ENCODE measurements around the gene GPC5.
"Not testable (repeated sequence)": the region's sequence is repeated elsewhere in the genome, so short reads cannot be mapped to it uniquely, and the experiment has no call there.

Gene GPC5

DNA sequence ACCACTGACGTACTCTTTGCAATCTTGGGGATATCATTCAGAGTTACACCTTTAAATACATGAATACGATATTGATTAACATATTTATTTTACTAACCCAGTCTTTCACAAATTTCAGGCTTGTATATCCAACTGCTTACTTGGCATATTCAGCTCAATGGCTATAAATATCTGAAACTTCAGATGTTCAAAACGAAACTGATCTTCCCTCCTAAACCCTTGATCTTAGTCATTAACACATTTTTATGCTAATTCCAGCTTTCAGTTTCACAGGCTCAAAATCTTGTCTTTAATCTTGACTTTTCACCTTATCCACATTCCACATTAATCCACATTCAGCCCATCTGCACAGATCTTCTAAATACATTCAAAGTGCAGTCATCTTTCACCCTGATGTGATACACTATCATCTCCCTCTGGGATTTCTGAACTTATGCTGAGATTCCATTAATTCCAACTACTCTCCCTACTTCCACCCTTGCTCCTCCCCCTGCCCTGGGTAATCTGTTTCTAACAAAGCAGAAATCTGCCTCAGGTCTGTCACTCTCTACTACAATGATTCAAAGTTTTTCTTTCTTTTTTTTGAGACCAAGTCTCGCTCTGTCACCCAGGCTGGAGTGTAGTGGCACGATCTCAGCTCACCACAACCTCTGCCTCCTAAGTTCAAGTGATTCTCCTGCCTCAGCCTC lies 387.2 kb downstream of the GPC5 start:
- no peak for ATAC-seq

DNA sequence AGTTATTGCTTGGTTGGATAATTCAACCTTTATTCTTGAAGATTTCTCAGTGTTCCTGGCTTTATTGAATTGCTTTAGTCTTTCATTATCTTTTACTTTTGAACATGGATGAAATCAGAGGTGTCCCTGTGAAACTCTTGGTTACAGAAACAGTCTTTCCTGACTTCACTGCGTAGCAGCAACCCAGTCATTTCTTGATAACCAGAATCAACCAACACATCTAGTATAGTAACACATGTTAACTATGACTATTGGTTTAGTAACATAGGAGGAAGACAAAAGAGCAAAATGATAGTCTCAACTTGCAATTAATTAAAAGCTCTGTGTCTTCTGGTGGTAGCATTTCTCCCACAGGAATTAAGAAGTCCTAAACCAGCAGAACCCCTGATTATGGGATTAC lies 393.6 kb downstream of the GPC5 start:
- ATAC-seq, result no peak

DNA sequence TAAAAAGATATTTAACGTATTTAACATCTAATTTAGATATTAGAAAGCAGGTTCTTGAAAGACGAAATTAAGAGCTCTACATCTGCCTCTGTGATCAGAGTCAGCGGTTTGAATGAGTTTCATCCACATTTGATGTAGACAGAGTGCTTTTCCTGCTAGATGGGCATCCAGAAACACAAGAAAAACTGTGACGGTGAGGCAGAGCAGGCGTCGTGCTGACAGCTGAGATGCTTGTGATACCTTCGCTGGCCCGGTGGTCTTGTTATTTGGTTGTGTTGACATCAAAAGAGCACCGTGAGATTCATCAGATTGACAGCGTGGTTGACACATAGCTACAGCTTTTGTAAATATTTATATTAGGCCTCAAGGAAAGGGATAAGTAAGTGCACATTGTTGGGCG lies 399.1 kb downstream of the GPC5 start:
- ATAC-seq, result no peak

DNA sequence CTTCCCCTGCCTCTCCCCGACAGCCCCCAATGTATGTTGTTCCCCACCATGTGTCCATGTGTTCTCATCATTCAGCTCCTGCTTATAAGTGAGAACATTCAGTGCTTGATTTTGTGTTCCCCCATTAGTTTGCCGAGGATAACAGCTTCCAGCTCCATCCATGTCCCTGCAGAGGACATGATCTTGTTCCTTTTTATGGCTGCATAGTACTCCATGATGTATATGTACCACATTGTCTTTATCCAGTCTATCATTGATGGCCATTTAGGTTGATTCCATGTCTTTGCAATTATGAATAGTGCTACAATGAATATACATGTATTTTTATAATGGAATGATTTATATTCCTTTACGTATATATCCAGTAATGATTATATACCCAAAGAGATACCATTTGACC lies 399.9 kb downstream of the GPC5 start:
- not testable (repeated sequence) for ATAC-seq

- ATAC-seq, result not testable (repeated sequence)
These were observed 403.4 kb downstream of the GPC5 start for GRCh38 chr13:91801772-91802171.

DNA sequence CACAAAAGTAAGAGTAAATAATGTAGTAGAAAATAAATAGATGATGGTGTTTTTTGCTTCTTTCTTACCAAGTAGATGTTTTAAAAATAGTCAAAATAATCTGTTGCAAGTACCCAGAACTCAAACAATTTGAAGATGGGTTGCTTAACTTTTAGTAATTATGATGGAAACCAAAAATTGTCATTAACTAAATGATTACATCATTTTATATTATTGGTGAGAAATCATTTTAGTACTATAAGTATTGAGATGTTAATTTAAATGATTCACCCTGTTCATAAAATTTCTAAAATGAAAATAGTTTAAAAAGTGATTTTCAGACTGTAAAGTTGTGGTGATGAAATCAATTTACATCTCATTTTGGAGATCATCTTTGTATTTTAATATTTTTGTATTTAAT lies 404.5 kb downstream of the GPC5 start:
- ATAC-seq, result no peak

DNA sequence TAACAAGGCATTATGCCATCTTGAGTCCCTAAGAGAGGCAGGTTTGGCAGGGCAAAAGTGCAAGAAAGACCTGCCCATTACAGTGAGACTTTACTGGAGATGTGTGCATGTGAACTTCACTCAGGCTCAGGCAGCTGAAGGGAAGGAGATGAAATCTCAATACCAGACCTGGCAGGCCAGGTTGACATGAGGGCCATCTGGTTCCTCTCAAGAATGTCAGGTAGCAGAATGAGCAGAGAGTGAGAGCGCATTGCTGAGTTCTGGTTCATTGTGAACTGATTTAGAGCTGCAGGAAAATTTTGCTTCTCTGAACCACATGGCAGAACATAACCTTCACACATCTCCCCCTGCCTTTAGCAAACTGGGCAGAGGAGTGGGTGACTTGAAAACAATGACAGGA lies 406.3 kb downstream of the GPC5 start:
- ATAC-seq, result no peak

DNA sequence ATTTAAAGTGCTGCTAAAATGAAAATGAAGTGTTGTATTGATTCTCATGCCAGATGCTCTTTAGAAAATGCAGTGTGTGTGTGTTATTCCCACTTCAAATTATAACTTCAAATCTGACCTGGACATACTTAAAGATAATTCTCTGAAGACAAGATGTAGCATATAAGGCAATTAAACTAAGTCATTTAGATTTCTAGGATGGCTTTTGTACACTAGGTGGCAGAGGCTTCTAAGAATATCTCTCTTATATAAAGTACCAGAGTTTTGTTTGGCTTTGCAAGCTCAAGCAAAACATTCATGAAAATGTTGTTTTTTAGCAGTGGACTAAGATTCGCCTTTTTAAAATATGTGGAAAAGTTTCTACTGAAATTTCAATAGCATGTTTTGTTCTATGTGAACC lies 407.2 kb downstream of the GPC5 start:
- no peak for ATAC-seq

- no peak for ATAC-seq
These were observed 410.7 kb downstream of the GPC5 start for GRCh38 chr13:91809161-91809560.

GRCh38 chr13:91813253-91813652 lies 414.8 kb downstream of the GPC5 start:
- ATAC-seq, result no peak

DNA sequence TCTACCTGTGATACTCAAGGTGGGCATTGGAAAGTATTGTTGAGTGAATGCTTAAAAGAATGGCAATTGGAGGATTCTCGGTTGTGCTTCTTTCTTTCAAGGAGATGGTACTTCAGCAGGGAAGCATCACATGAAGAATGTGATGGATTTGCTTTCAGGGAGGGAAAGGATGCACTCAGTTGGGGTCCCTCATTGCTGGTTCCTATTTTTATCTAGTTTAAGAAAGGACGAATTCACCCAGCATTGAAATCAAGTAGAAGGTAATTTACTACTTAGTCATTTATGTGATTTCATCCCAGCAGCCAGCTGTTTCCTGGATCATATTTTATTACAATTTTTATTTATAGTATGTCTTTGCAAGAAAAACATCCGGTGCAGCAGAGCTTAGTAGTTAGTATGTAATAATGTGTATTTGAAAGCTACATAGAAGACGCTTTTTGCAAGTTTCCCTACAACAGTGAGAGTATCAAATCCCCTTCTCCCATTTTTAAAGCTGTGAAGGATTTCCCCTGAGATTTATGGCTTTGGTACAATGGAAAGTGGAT lies 417.9 kb downstream of the GPC5 start:
- no peak for ATAC-seq

DNA sequence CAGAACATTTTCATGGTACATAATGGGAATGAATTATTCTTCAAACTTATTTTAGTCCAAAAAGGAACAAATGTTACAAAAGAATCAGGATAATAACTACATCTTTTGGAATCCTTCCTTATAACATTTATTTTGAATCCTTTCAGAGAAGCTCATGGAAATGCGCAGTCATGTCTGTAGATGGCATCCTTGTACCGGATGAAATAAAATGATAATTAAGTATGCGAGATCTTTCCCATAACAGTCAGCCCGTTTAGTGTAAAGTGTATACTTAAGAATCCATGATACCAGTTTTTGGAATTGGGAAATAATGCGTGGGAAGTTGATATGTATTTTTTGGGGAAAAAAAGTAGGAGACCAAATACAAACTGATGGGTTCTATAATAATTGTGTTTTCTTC lies 418.8 kb downstream of the GPC5 start:
- ATAC-seq, result no peak

DNA sequence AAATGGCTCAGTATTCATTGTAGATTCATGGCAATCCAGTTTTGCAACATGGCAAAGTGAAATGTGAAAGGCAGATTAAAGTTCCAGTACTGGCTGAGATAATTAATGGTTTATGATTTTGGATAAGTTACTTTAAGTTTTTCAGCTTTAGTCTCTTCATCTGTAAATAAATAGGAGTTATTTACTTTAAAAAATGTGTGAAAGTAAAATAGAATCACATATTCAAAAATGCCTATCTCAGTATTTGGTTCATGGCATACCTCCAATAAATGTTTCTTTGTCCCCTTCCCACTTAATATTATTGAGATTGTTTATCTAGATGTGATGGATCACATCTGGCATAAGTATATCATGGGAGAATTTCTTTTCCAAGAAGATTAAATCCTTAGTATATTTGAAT lies 426.0 kb downstream of the GPC5 start:
- no peak for ATAC-seq

GRCh38 chr13:91825516-91825915 lies 427.1 kb downstream of the GPC5 start:
- ATAC-seq, result no peak

DNA sequence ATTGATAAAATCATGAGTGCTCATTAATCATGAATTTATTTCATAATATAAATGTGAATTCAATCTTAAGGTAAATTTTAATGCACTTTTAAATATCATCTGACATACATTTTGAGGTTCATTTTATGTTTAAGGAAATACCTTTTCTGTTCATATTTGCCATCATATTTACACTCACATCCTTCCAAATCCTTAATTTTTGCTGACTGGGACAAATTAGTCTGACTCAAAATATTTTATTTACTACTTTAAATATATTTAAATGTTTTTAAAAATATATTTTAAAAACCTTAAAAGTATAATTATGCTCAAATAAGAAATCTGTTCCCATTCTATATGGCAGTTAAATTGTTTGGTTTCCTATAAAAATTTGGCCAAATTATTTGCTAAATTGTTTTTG lies 438.1 kb downstream of the GPC5 start:
- no peak for ATAC-seq

- no peak for ATAC-seq
These were observed 447.2 kb downstream of the GPC5 start for GRCh38 chr13:91845612-91846011.

GRCh38 chr13:91863699-91864098 lies 465.3 kb downstream of the GPC5 start:
- ATAC-seq, result no peak

- no peak for ATAC-seq
These were observed 469.9 kb downstream of the GPC5 start for GRCh38 chr13:91868351-91868750.

- no peak for ATAC-seq
These were observed 480.1 kb downstream of the GPC5 start for GRCh38 chr13:91878491-91878890.

DNA sequence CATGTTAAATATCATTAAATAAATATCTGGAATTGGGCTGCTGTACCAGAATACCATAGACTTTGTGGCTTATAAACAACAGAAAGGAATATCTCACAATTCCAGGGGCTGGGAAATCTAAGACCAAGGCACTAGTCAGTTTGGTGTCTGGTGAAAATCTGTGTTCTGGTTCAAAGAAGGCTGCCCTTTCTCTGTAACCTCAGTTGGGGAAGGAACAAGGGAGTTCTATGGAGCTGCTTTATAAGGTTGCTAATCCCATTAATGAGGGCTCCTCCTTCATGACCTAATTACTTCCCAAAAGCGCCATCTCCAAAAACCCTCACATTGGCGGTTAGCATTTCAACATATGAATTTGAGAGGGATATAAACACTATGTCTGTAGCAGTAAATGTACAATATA lies 480.9 kb downstream of the GPC5 start:
- ATAC-seq, result no peak

GRCh38 chr13:91882918-91883317 lies 484.5 kb downstream of the GPC5 start:
- no peak for ATAC-seq

DNA sequence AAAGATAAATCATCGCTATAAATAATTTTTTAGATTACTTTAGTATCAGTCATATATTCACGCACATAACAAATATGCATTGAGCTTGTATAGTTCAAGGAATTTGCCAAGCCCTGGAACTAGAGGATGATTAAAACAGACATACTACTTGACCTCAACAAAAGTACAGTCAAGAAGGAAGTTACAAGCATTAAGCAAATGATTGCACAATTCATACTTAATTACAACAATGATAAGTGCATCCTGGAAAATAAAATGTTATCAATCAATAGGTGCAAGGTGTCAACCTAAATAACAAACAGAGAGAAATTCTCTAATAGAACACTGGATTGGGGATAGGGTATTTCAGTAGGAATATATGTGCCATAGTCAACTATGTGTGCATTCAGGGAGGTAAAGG lies 491.2 kb downstream of the GPC5 start:
- ATAC-seq, result no peak

DNA sequence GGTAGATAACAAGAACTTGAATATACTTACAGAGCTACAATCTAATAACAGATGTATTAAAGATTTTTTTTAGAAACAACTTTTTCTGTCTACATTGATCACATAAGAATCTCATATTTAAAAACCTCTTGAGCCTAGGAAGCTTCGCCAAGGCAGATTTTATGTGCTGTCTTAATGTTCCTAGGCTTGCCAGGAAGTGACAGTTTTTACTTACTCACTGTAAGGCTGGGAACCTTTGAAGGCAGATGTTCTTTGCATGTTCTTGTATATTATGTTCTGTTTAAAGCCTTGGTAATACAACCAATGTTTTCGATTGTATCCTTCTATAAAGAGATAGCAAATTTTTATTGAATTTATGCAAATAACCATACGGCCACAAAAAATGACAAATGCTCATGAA lies 492.7 kb downstream of the GPC5 start:
- ATAC-seq, result no peak

- ATAC-seq, result no peak
These were observed 494.6 kb downstream of the GPC5 start for GRCh38 chr13:91893040-91893439.

DNA sequence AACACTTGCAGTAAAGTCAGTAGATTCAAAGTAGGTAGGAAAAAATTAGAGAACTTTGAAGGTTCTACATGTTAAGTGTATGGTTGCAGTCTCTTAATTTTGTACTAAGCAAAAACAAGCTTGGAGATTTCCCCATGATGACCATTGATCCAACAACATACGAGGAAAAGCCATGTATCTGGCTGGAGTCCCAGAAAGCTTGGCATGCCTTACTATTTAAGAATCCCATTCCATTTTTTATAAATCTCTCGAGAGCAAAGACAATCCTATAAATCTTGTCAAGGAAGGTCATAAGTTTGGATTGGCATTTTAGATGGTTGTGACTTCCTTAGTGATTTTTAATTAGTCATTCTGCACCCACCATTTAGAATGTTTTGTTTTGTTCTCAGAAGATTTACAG lies 495.9 kb downstream of the GPC5 start:
- no peak for ATAC-seq
